MCF 10A (cell line): ENCODE data around the gene WWC1. TPM values are rescaled to one million over a fixed set of nuclear protein-coding genes. Genes with fewer than 3 reads are reported as not detected.

Experiments used
- BruUV-seq: library from RNA; stranded (reverse); fragments of 400-500 nt; replicated peaks from 2 replicates; lab custom pipeline; 2021; lab: Mats Ljungman, UMichigan
- CTCF ChIA-PET: fragments of 300-600 bp; sonication (Branson Sonifier 250); formaldehyde crosslinking; extraction: SDS; loops from one replicate; lab custom pipeline; 2021; ENCODE audit warnings: antibody characterized with exemption, inconsistent platforms; lab: Yijun Ruan, JAX
- POLR2A ChIA-PET: fragments of 300-600, 350-650 bp; sonication (Branson Sonifier 250); formaldehyde crosslinking; extraction: SDS; loops from one replicate; lab custom pipeline; 2020; ENCODE audit warnings: antibody characterized with exemption, inconsistent platforms; lab: Yijun Ruan, JAX
- DNase-seq: peaks from one replicate; pipeline ENCODE4 v3.0.0-alpha.2; 2018; ENCODE audit not compliant: unreplicated experiment
- H3K27ac Mint-ChIP-seq: one replicate; pipeline ENCODE4 v1.8.0; 2022; ENCODE audit warnings: mild to moderate bottlenecking, low read depth, mixed read lengths; ENCODE audit not compliant: unreplicated experiment
- H3K27me3 Mint-ChIP-seq: one replicate; pipeline ENCODE4 v1.8.0; 2022; ENCODE audit warnings: mixed read lengths; ENCODE audit not compliant: insufficient read depth, unreplicated experiment
- H3K36me3 Mint-ChIP-seq: one replicate; pipeline ENCODE4 v1.8.0; 2022; ENCODE audit warnings: mild to moderate bottlenecking, moderate library complexity, mixed read lengths; ENCODE audit not compliant: insufficient read depth, unreplicated experiment
- H3K4me1 Mint-ChIP-seq: one replicate; pipeline ENCODE4 v1.8.0; 2022; ENCODE audit warnings: mixed read lengths; ENCODE audit not compliant: insufficient read depth, unreplicated experiment
- H3K4me3 Mint-ChIP-seq: one replicate; pipeline ENCODE4 v1.8.0; 2022; ENCODE audit warnings: mild to moderate bottlenecking, moderate library complexity, mixed read lengths; ENCODE audit not compliant: unreplicated experiment
- H3K9me3 Mint-ChIP-seq: one replicate; pipeline ENCODE4 v1.8.0; 2022; ENCODE audit warnings: mixed read lengths; ENCODE audit not compliant: unreplicated experiment
- CTCF ChIP-seq: fragments of 200-600 bp; IDR thresholded peaks from one replicate; pipeline ENCODE4 v1.8.0; 2022; ENCODE audit warnings: antibody characterized with exemption, mild to moderate bottlenecking; ENCODE audit not compliant: unreplicated experiment
- intact Hi-C: fragments of 100-400 bp; cut with micrococcal nuclease; formaldehyde crosslinking; loops from 2 replicates; pipeline ENCODE4 v1.14.1; 2022
- total RNA-seq: library from RNA; stranded (reverse); gene quantifications from 2 replicates; pipeline ENCODE4 v1.2.3, GENCODE V29; 2022

WWC1 gene
- total RNA-seq, 1 experiment from 2014 or later = 47.0 TPM

GRCh38 chr5:168300326-168301182, 9.1 kb downstream of the WWC1 start:
- intact Hi-C loops = no loop called here
- ChIA-PET CTCF (interaction anchor here (0.7 to 3.1 kb wide), 8 partner anchors 10 to 103 kb away, joined by 3 to 27 read pairs (median 4); partner anchors contain the start of gene WWC1), POLR2A (interaction anchor here (1.2 to 3.4 kb wide), 4 partner anchors 8 to 122 kb away, joined by 3 to 23 read pairs (median 6); partner anchors contain the start of gene WWC1)
- Mint-ChIP-seq H3K4me3 (no peak overlapping the region), H3K4me1 (peaks cover 26% of the 10 kb centered on the region), H3K27ac (no peak overlapping the region), H3K9me3 (no peaks in the 10 kb centered on the region), H3K27me3 (no peaks in the 10 kb centered on the region), H3K36me3 (peaks cover 4% of the 10 kb centered on the region)
- no peak for DNase-seq
- no peak for TF ChIP-seq CTCF
- no TSS peak for BruUV-seq

GRCh38 chr5:168301593-168302390, 10.3 kb downstream of the WWC1 start:
- POLR2A ChIA-PET = interaction anchor here (0.5 to 3.4 kb wide), 10 partner anchors 9 to 185 kb away, joined by 3 to 23 read pairs (median 6); partner anchors contain the start of gene WWC1
- no peaks in the 10 kb centered on the region for H3K27me3 Mint-ChIP-seq
- TF ChIP-seq CTCF = no peak
- CTCF ChIA-PET = interaction anchor here (0.5 to 3.1 kb wide), 11 partner anchors 11 to 149 kb away, joined by 3 to 27 read pairs (median 3); partner anchors contain the start of gene WWC1
- intact Hi-C loops = no loop called here
- no peak overlapping the region for H3K4me3 Mint-ChIP-seq
- peaks cover 25% of the 10 kb centered on the region for H3K4me1 Mint-ChIP-seq
- peak overlapping the region; percentile 83 for H3K27ac Mint-ChIP-seq
- DNase-seq = peak; percentile 71
- no TSS peak for BruUV-seq
- no peaks in the 10 kb centered on the region for H3K9me3 Mint-ChIP-seq
- H3K36me3 Mint-ChIP-seq = no peaks in the 10 kb centered on the region

- BruUV-seq = no TSS peak
Observed at GRCh38 chr5:168302785-168303184, 11.3 kb downstream of the WWC1 start.

More at GRCh38 chr5:168302785-168303184, 11.3 kb downstream of the WWC1 start:
- intact Hi-C loops = no loop called here
- Mint-ChIP-seq H3K27ac (peak overlapping the region; percentile 83), H3K4me1 (peaks cover 25% of the 10 kb centered on the region), H3K4me3 (no peak overlapping the region), H3K27me3 (no peaks in the 10 kb centered on the region), H3K9me3 (no peaks in the 10 kb centered on the region), H3K36me3 (no peaks in the 10 kb centered on the region)
- DNase-seq = peak; percentile 44
- ChIA-PET POLR2A (interaction anchor here (0.9 to 3.4 kb wide), 6 partner anchors 10 to 184 kb away, joined by 3 to 23 read pairs (median 6); partner anchors contain the start of gene WWC1), CTCF (interaction anchor here (1.2 to 3.1 kb wide), 3 partner anchors 10 to 33 kb away, joined by 3 to 18 read pairs (median 3); no protein-coding TSS in a partner anchor)
- no peak for TF ChIP-seq CTCF
